Mesenteric fat pad (tissue), 1 donor: ENCODE data around the gene APOL1. TPM values are rescaled to one million over a fixed set of nuclear protein-coding genes. Genes with fewer than 3 reads are reported as not detected.
"Not testable (repeated sequence)": the region's sequence is repeated elsewhere in the genome, so short reads cannot be mapped to it uniquely, and the experiment has no call there.

Experiments
- DNase-seq: peaks from one replicate; pipeline ENCODE4 v3.0.0-alpha.2; 2020; ENCODE audit warnings: low spot score
- long read RNA-seq: library from polyadenylated mRNA; unstranded; transcript quantifications from one replicate; pipeline ENCODE4 v2.0.0, GENCODE V29; 2020
- total RNA-seq: library from RNA; stranded (reverse); fragmentation: NEBNext Ultra II Directional; extraction: Animal tissue kit (Norgen Biotek cat#: 25700); gene quantifications from one replicate; pipeline ENCODE4 v1.2.1, GENCODE V29; 2021
- donor health status: DM: yes; HTN: yes; CAD: no.

APOL1 gene, protein sequence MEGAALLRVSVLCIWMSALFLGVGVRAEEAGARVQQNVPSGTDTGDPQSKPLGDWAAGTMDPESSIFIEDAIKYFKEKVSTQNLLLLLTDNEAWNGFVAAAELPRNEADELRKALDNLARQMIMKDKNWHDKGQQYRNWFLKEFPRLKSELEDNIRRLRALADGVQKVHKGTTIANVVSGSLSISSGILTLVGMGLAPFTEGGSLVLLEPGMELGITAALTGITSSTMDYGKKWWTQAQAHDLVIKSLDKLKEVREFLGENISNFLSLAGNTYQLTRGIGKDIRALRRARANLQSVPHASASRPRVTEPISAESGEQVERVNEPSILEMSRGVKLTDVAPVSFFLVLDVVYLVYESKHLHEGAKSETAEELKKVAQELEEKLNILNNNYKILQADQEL
- 82.3 TPM for total RNA-seq
- long read RNA-seq, partial matches to known transcripts: 1 of 100 reads
- long read RNA-seq, other reads (novel, unspliced or antisense): 96 of 100 reads

GRCh38 chr22:36252754-36253522, at the start of gene APOL1:
Gene APOL1 (plus strand): TSS chr22:36253133. CDS start chr22:36254956, 1,823 bp downstream.
- DNase-seq: no peak

- not testable (repeated sequence) for DNase-seq
These were observed 49.5 kb upstream of the APOL1 start for GRCh38 chr22:36203441-36203840.

DNA sequence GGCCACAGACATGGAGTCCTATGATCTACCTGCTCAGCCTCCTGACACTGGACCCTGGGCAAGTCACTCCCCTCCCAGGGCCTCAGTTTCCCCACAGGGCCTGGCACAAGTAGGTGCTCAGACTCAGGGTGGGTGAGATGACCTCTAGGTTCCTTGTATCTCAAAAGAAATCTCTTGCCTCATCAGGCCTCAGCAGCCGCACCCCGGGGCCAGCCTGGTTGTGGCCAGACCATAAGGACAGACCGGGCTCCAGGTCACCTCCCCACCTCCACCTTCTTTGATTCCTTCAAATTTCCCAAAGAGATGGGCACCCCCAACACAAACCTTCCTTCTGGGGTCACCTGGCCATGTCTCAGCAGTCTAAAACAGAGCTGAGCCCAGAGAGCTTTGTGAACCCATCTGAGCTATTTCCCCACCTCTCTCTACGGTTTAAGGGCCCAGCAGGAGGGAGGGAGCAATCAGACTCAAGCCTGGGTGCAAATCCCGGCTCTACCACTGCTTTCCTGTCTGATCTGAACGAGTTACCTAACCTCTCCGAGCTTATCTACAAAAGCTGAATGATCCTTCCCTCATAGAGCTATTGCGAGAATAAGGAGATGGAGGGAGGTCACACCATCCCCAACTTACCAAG, 48.8 kb upstream of the APOL1 start:
- no peak for DNase-seq

DNA sequence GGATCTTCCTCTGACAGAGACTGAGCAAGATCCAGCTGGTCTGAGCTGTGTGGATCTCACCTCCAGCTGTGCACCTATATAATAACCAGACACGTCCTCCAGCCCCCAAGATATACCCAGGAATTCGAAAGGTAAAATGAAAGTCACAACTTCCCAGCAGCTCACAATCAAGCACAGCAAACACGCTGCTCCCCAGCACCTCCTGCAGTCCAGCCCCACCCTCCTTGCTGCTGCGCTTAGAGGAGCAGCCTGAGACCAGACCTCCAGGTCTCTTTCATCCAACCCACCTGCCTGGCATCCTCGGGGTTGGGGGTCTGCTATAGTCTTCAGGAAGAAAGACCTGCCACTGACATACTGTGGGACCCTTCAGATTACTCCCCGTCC, 48.3 kb upstream of the APOL1 start:
- no peak for DNase-seq

GRCh38 chr22:36205573-36205972, 47.4 kb upstream of the APOL1 start:
- DNase-seq: not testable (repeated sequence)

DNA sequence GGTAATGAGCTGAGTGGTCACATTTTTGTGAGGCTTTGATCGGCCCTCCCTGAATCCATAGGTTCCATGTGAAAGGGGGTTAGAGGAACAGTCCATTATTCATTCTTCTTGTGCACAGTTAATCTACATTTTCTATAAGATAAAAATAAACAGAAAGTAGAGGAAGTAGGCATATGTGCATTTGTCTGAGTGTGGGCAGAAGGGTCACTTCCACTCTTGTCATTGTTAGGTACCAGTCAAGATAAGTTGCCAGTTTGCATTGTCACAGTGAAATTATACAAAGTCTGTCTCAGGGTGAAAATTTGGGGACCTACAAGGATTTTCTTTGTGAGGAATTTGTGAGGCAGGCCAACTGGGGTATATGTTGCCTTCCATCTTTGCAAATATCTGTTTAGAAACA, 46.7 kb upstream of the APOL1 start:
- no peak for DNase-seq

DNA sequence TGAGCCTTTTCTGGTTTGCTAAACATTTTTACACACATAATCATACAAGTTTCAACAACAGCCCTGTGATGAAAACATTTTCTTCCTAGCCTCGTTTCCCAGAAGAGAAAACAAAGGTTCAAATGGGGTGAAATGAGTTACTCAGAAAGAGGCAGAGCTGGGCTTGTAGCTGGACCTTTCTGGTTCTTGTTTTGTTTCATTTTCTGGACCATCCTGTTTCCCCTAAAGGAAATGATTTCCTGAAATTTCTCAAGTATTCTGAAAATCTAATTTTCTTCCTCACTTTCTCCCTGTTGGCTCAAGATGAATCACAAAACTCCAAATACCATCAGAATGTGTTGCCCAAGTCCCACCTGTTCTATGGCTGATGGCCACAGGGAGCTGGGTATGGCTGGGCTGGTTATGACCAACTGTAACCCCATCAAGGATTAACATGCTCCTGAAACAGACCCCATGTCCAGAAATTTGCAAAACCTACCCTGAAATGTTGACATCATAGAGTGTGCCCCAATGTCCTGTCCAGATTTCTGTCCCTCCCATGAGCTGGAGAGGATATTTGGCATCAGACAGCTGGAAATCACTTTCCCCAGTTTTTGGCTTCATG, 44.7 kb upstream of the APOL1 start:
- DNase-seq: no peak

GRCh38 chr22:36208914-36209313, 44.0 kb upstream of the APOL1 start:
- DNase-seq: no peak

GRCh38 chr22:36209488-36209908, 43.4 kb upstream of the APOL1 start:
- not testable (repeated sequence) for DNase-seq

DNA sequence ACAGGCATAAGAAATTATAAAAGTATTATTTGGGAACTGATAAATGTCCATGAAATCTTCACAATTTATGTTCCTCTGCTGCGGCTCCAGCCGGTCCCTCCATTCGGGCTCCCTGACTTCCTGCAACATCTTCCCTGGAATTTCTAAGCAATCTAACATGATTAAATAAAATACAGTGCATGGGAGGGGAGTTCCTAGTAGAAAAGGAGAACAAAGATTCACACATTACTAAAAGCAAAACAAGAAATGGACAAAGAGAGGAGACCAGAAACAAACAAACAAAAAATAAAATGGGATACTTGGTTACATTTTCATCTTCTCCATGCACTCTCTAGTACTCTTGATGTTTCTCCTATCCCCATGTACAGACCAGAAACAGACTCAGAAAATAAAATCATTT, 42.7 kb upstream of the APOL1 start:
- DNase-seq: no peak

- no peak for DNase-seq
These were observed 41.6 kb upstream of the APOL1 start for GRCh38 chr22:36211237-36211861.

GRCh38 chr22:36212901-36213300, 40.0 kb upstream of the APOL1 start:
- no peak for DNase-seq

- no peak for DNase-seq
These were observed 39.3 kb upstream of the APOL1 start for GRCh38 chr22:36213586-36213985.

- no peak for DNase-seq
These were observed 37.0 kb upstream of the APOL1 start for GRCh38 chr22:36215981-36216380.

DNA sequence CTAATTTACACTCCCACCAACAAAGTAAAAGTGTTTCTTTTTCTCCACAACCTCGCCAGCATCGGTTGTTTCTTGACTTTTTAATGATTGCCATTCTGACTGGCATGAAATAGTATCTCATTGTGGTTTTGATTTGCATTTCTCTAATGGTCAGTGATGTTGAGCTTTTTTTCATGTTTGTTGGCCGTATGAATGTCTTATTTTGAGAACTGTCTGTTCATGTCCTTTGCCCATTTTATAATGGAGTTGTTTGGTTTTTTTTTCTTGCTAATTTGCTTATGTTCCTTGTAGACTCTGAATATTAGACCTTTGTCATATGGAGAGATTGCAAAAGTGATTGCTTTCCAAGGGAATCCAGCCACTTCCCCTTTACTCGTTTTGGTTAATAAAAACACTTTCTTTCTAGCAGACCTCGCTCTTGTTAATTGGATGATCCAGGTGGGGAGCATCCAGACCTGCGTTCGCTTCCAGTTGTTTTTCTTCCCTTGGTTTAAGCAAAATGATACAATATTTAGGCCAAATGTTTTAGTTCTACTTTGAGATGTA, 34.2 kb upstream of the APOL1 start:
- no peak for DNase-seq

DNA sequence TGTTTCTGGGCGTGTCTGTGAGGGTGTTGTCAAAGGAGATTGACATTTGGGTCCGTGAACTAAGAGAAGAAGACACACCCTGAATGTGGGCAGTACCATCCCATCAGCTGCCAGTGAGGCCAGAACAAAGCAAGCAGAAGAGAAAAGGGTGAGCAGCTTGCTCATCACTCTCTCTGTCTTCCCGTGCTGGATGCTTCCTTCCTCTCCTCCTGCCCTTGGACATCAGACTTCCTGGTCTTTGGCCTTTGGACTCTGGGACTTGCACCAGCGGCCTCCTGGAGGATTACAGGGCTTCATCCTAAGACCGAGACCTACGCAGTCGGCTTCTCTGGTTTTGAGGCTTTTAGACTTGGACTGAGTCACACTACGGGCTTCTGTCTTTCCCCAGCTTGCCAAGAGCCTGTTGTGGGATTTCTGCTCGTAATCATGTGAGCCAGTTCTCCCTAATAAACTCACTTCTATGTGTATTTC, 32.4 kb upstream of the APOL1 start:
- DNase-seq: no peak

DNA sequence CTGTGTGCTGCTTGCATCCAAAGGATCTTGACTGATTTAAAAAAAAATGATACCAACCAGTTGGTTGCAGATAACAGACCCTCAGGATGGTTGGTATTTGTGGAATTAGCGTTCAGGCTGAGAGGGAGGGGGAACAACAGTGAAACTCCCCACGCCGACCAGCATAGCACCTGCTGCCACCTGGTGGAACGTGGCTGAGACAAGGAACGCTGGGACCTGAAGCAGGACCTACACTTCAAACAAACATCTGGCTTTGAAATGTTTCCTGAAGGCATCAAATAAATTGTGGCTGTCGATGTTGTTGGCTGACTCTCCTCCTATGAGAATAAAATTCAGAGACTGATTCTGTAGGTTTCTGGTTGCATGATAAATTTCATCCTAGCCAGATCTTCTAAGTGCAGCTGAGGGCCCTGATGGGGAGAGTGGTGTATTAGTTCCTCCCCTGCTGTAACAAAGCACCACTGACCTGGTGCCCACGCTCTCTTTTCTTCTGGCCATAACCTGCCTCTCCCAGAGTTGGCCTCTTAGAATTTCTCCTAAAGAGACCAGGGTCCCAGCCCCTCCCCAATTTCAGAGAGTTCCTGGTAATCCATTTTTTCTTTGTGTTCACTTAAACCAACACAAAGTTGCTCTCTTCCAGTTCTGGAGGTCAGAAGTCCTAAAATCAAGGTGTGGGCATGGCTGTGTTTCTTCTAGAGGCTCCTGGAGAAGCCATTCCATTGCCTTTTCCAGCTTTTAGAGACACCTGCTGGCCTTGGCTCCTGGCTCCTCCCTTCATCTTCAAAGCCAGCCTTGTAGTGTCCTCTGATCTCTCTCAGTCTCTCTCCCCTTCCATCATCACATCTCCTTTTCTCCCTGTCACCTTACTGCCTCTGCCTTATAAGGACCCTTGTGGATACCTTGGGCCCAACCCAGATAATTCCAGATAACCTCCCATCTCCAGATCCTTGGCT, 30.9 kb upstream of the APOL1 start:
- no peak for DNase-seq

- no peak for DNase-seq
These were observed 30.0 kb upstream of the APOL1 start for GRCh38 chr22:36222887-36223450.

GRCh38 chr22:36223504-36223903, 29.4 kb upstream of the APOL1 start:
- DNase-seq: no peak
